ENCODE data around the gene MNX1.

DNA sequence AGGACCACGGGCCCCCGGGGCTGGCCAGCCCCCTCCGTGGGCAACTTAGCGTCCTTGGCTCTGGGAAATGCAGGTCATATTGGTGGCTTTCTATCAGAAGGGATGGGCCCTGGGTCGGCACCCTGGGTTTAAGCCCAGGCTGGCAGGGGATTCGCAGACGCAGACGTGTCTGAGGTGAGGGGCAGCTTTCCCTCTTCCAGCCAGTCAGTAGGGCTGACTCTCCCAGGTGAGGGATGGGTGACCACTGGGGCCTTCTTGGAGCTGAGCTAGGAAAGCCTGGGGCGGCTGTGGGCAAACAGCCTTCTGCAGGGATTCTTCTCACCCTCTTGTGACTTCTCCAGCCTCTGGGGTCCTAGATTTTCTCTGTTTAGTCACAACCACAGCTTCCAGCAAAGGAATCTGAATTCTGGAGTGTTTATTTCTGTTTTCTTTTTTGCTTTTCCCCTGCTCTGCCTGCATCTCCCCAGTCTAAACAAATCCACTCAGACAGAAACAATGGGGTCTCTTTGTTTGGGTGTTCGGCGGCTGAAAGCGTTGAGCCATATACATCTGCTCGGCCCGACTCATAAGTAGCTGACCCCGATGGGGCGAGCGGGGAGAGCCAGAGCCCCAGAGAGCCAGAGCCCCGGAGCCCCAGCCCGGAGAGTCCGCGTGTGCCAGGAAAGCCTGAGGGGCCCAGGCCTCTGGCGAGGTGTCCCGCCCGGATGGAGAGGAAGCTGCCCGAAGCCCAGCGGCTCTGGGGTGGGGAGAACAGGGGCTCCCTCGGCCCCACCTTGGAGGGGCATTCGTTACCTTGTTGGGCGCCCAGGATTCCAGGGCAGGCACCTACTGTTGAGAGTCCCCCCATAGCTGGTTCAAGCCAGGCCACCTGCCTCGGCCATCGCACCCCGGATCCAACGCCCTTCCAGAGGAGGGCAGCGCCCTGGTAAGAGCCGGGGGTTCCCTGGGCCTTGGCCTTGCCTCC, 2.0 kb downstream of the MNX1 start:
- TF ChIP-seq, protein P1, sequence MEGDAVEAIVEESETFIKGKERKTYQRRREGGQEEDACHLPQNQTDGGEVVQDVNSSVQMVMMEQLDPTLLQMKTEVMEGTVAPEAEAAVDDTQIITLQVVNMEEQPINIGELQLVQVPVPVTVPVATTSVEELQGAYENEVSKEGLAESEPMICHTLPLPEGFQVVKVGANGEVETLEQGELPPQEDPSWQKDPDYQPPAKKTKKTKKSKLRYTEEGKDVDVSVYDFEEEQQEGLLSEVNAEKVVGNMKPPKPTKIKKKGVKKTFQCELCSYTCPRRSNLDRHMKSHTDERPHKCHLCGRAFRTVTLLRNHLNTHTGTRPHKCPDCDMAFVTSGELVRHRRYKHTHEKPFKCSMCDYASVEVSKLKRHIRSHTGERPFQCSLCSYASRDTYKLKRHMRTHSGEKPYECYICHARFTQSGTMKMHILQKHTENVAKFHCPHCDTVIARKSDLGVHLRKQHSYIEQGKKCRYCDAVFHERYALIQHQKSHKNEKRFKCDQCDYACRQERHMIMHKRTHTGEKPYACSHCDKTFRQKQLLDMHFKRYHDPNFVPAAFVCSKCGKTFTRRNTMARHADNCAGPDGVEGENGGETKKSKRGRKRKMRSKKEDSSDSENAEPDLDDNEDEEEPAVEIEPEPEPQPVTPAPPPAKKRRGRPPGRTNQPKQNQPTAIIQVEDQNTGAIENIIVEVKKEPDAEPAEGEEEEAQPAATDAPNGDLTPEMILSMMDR (IDR thresholded peaks at IDR 0.05), result no peak
- TF ChIP-seq EP300 (IDR thresholded peaks at IDR 0.05), result no peak
